LNCaP clone FGC (cell line): Measurements from ENCODE around the gene PRKG1.

Source experiments
- DNase-seq: peaks from one replicate; pipeline ENCODE4 v3.0.0-alpha.2; 2011; ENCODE audit warnings: low read depth
- H3K4me3 ChIP-seq: 2 replicates; pipeline ENCODE4 v1.5.1; 2011; ENCODE audit warnings: mild to moderate bottlenecking, low read depth, low read length, control low read depth
- TF ChIP-seq, protein P1 (sequence below): IDR thresholded peaks from 2 replicates; pipeline ENCODE4 v1.5.1; 2012; ENCODE audit warnings: mild to moderate bottlenecking; ENCODE audit not compliant: control insufficient read depth, insufficient read depth; ENCODE audit errors: extremely low read depth

PRKG1 gene

DNA sequence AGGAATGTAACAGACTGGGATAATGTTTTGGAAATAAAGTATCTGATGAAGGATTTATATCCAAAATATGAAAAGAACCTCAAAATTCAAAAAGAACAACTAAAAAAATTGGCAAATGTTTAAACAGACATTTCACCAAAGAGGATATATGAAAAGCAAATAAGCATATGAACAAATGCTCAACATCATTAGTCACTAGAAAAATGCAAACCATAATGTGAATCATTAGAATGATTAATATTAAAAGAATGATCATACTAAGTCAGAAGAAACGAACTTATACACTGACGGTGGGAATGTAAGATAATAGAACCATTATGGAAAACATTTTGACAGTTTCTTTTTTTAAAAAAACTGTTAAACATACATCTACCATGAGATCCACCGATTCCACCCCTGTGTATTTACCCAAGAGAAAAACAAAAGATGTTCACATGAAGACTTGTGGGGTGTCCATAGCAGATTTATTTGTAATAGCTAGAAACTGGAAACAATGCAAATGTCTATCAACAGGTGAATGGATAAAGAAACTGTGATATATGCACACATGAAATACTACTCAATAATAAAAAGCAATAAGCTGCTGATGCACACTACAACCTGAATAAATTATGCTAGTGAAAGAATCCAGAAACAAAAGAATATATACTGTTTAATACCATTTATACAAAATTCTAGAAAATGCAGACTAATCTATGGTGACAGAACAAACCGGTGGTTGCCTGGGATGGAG lies 35.7 kb downstream of the PRKG1 start:
- no peak overlapping the region for H3K4me3 ChIP-seq
- TF ChIP-seq, protein P1, sequence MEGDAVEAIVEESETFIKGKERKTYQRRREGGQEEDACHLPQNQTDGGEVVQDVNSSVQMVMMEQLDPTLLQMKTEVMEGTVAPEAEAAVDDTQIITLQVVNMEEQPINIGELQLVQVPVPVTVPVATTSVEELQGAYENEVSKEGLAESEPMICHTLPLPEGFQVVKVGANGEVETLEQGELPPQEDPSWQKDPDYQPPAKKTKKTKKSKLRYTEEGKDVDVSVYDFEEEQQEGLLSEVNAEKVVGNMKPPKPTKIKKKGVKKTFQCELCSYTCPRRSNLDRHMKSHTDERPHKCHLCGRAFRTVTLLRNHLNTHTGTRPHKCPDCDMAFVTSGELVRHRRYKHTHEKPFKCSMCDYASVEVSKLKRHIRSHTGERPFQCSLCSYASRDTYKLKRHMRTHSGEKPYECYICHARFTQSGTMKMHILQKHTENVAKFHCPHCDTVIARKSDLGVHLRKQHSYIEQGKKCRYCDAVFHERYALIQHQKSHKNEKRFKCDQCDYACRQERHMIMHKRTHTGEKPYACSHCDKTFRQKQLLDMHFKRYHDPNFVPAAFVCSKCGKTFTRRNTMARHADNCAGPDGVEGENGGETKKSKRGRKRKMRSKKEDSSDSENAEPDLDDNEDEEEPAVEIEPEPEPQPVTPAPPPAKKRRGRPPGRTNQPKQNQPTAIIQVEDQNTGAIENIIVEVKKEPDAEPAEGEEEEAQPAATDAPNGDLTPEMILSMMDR = no peak
- no peak for DNase-seq

DNA sequence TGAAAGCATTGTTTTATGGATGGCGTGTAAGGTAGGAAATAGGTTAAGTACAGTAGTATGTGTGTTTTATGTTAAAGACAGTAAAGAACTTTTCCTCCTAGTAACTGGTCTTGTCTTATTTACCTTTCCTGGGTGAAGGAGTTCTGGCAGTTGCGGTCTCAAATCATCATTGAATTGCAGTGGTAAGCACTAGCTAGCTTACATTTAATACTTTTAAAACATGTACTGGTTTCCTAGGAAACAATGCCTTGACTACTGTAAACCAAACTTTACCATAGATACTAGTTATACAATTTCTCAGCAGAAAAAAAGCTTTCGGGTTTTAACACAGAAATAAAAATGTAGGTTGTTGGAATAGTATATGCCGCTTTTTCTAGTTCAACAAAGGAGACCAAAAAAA lies 37.7 kb downstream of the PRKG1 start:
- DNase-seq = no peak
- H3K4me3 ChIP-seq = no peak overlapping the region
- TF ChIP-seq, protein P1 = no peak

GRCh38 chr10:51113007-51113406 lies 38.7 kb downstream of the PRKG1 start:
- DNase-seq = no peak
- TF ChIP-seq, protein P1 = no peak
- no peak overlapping the region for H3K4me3 ChIP-seq

GRCh38 chr10:51117053-51117660 lies 42.9 kb downstream of the PRKG1 start:
- TF ChIP-seq, protein P1 = no peak
- no peak overlapping the region for H3K4me3 ChIP-seq
- no peak for DNase-seq

DNA sequence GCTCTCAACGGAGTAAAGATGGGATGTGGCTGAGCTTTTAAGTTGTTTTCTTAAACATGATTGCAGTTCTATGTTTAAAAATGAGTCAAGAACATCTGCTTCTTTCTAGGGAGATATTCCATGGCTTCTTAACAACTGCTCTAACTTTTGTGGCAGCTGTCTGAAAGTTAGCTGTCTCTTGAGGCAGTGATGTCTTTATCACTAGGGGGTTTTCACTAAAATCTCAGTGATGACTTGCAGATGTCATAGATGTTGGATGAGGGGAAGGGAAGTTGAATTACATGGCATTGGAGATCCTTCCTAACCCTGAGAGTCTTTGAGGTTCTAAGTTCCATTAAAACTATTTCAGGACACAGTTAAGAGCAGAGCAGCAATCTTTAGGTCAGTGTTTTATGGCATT lies 43.5 kb downstream of the PRKG1 start:
- TF ChIP-seq, protein P1 = no peak
- DNase-seq = no peak
- no peak overlapping the region for H3K4me3 ChIP-seq

DNA sequence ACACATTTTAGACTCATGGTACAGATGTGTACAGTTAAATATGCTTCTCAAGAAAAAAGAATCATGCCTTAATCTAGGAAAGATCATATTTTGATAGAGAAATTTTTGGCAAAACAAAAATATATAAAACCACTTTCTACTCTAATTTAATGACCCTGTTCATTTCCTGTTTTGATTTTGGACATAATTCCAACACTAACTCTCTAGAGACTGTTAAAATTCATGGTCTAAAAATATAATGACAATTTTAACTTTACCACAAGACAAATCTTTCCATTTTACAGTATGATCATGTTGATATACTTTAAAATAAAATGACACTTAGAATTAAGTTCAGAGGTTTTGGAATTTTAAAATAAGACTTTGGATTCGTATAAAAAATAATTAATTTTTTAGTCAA lies 45.2 kb downstream of the PRKG1 start:
- no peak for DNase-seq
- H3K4me3 ChIP-seq = no peak overlapping the region
- TF ChIP-seq, protein P1 = no peak
